Left colon (tissue), 2 donors: ENCODE measurements around the gene TTLL12. TPM values are rescaled to one million over a fixed set of nuclear protein-coding genes. Genes with fewer than 3 reads are reported as not detected.
A peak's percentile ranks its signal among the peaks of the same experiment; 100 is the strongest.

Experiments
- ATAC-seq: fragments of 200-7000 bp; cut with Tn5 transposase; one replicate; pipeline ENCODE4 v1.9.1; 2020; ENCODE audit warnings: mild to moderate bottlenecking, moderate library complexity
- DNase-seq, 2 donors: peaks; one replicate each; pipeline ENCODE4 v3.0.0-alpha.2; 2020
- intact Hi-C, 2 donors: fragments of 100-400 bp; cut with DNase I in 1 of 2; cut with micrococcal nuclease in 1 of 2; formaldehyde crosslinking; loops; one replicate each; pipeline versions ENCODE4 v1.11.2 to v1.14.0; 2022; cut with DNase I, micrococcal nuclease
- long read RNA-seq: library from polyadenylated mRNA; unstranded; transcript quantifications from one replicate; pipeline ENCODE4 v2.0.0, GENCODE V29; 2021
- total RNA-seq, 2 donors: library from RNA; stranded (reverse); fragmentation: NEBNext Ultra II Directional; extraction: Animal tissue kit (Norgen Biotek cat#: 25700); gene quantifications; one replicate each; pipeline ENCODE4 v1.2.1, GENCODE V29; 2021
- donor health status: DM: no; HTN: no; CAD: no.
- donor health status: DM: yes; HTN: yes; CAD: no.

TTLL12 gene
- 10 to 100 TPM; 79.5 to 91.6 TPM for total RNA-seq
- long read RNA-seq, transcript TTLL12-204 (4 exons, 888 nt) = minor isoform, 15 of 120 reads
- long read RNA-seq, transcript TTLL12-201 (14 exons, 3,385 nt) = major isoform, 20 of 120 reads
- long read RNA-seq, partial matches to known transcripts = 32 of 120 reads
- long read RNA-seq, other reads (novel, unspliced or antisense) = 51 of 120 reads

GRCh38 chr22:43186272-43187170 is at the start of gene TTLL12:
TTLL12 (minus strand) TSS chr22:43187134; CDS start chr22:43187069, 65 bp downstream.
- ATAC-seq = peak; percentile 42
- intact Hi-C loops = no loop called here
- peak in 1 of 2 donors; percentile 69 for DNase-seq

- DNase-seq (no peak), ATAC-seq (no peak)
- intact Hi-C loops = no loop called here
Measured at GRCh38 chr22:43235445-43236409, 48.8 kb upstream of the TTLL12 start.

- ATAC-seq (no peak), DNase-seq (no peak)
- intact Hi-C loops = no loop called here
Measured at GRCh38 chr22:43234264-43234988, 47.5 kb upstream of the TTLL12 start.

GRCh38 chr22:43233529-43233928 is 46.6 kb upstream of the TTLL12 start:
- DNase-seq (no peak), ATAC-seq (no peak)
- intact Hi-C loops = no loop called here

GRCh38 chr22:43232445-43232844 is 45.5 kb upstream of the TTLL12 start:
- no peak for DNase-seq
- no peak for ATAC-seq
- intact Hi-C loops = no loop called here

- intact Hi-C loops = no loop called here
- DNase-seq (no peak), ATAC-seq (no peak)
Measured at GRCh38 chr22:43231724-43232034, 44.7 kb upstream of the TTLL12 start.

- ATAC-seq = peak; percentile 75
- peak in 1 of 2 donors; percentile 61 for DNase-seq
- intact Hi-C loops = no loop called here
Measured at GRCh38 chr22:43230971-43231723, 44.2 kb upstream of the TTLL12 start.

- DNase-seq (no peak), ATAC-seq (no peak)
- intact Hi-C loops = no loop called here
Measured at GRCh38 chr22:43230571-43230970, 43.6 kb upstream of the TTLL12 start.

- intact Hi-C loops = no loop called here
- DNase-seq = no peak
- no peak for ATAC-seq
Measured at GRCh38 chr22:43228863-43229262, 41.9 kb upstream of the TTLL12 start.

GRCh38 chr22:43228330-43228729 is 41.4 kb upstream of the TTLL12 start:
- intact Hi-C loops = no loop called here
- DNase-seq (peak in 1 of 2 donors; percentile 48), ATAC-seq (peak; percentile 34)

GRCh38 chr22:43227239-43227630 is 40.3 kb upstream of the TTLL12 start:
- intact Hi-C loops = no loop called here
- DNase-seq (no peak), ATAC-seq (no peak)

- no peak for DNase-seq
- ATAC-seq = no peak
- intact Hi-C loops = no loop called here
Measured at GRCh38 chr22:43226377-43227238, 39.7 kb upstream of the TTLL12 start.

- ATAC-seq (no peak), DNase-seq (no peak)
- intact Hi-C loops = no loop called here
Measured at GRCh38 chr22:43225609-43226008, 38.7 kb upstream of the TTLL12 start.

- ATAC-seq (no peak), DNase-seq (no peak)
- intact Hi-C loops = no loop called here
Measured at GRCh38 chr22:43222987-43223386, 36.1 kb upstream of the TTLL12 start.

- no peak for ATAC-seq
- intact Hi-C loops = no loop called here
- no peak for DNase-seq
Measured at GRCh38 chr22:43222262-43222661, 35.3 kb upstream of the TTLL12 start.

- DNase-seq = no peak
- ATAC-seq = no peak
- intact Hi-C loops = no loop called here
Measured at GRCh38 chr22:43220625-43221380, 33.9 kb upstream of the TTLL12 start.

- DNase-seq (no peak), ATAC-seq (no peak)
- intact Hi-C loops = no loop called here
Measured at GRCh38 chr22:43218786-43219185, 31.9 kb upstream of the TTLL12 start.
